Gastroesophageal sphincter (tissue), 4 donors: Measurements from ENCODE around the gene DMD. TPM values are rescaled to one million over a fixed set of nuclear protein-coding genes. Genes with fewer than 3 reads are reported as not detected.

ENCODE experiments used
- ATAC-seq: fragments of 150-250 bp; one replicate; pipeline ENCODE4 v1.9.1; 2016; ENCODE audit warnings: mild to moderate bottlenecking, moderate library complexity
- H3K27ac ChIP-seq, 4 donors: fragments of 200-600 bp; sonication (generic) in 3 of 4; 1 replicate in 3 of 4; 2 replicates in 1 of 4; pipeline ENCODE4 v1.5.1; 2016 to 2019
- H3K27me3 ChIP-seq: fragments of 200-600 bp; sonication (generic); one replicate; pipeline ENCODE4 v1.5.1; 2019
- H3K36me3 ChIP-seq, 2 donors: fragments of 200-600 bp; sonication (generic); one replicate each; pipeline ENCODE4 v1.5.1; 2019; ENCODE audit warnings: control low read depth in 1 of 2
- H3K4me1 ChIP-seq, 3 donors: fragments of 200-600 bp; sonication (generic); 1 replicate in 2 of 3; 2 replicates in 1 of 3; pipeline ENCODE4 v1.5.1; 2016 to 2019; ENCODE audit warnings: control low read depth in 2 of 3
- H3K4me3 ChIP-seq, 2 donors: fragments of 200-600 bp; sonication (generic); one replicate each; pipeline ENCODE4 v1.5.1; 2019; ENCODE audit warnings: mild to moderate bottlenecking in 1 of 2, moderate library complexity in 1 of 2
- H3K9me3 ChIP-seq, 3 donors: fragments of 200-600 bp; sonication (generic); one replicate each; pipeline ENCODE4 v1.5.1; 2017 to 2019; ENCODE audit warnings: control low read depth in 2 of 3
- CTCF ChIP-seq, 4 experiments: fragments of 200-600 bp in 2 of 4; fragments of 450-650 bp in 2 of 4; sonication (generic) in 1 of 4; IDR thresholded peaks; one replicate each; pipeline ENCODE4 v1.5.1; 2017 to 2019; ENCODE audit warnings: antibody characterized with exemption in 4 of 4, mild to moderate bottlenecking in 2 of 4, moderate library complexity in 2 of 4
- EP300 ChIP-seq: sonication (generic); formaldehyde crosslinking; IDR thresholded peaks from one replicate; pipeline ENCODE4 v1.6.1; 2017; ENCODE audit warnings: antibody characterized with exemption, mild to moderate bottlenecking
- POLR2A ChIP-seq, 2 donors: fragments of 450-650 bp; IDR thresholded peaks; one replicate each; pipeline ENCODE4 v1.6.1; 2017; ENCODE audit warnings: antibody characterized with exemption in 2 of 2, mild to moderate bottlenecking in 2 of 2, moderate library complexity in 1 of 2
- POLR2AphosphoS5 ChIP-seq: sonication (generic); formaldehyde crosslinking; IDR thresholded peaks from one replicate; pipeline ENCODE4 v1.6.1; 2017; ENCODE audit warnings: antibody characterized with exemption
- WGBS, 2 donors: methylation state at CpG; one replicate each; pipeline ENCODE4 v1.1.5; 2018; ENCODE audit warnings: low coverage in 1 of 2; 5-methylcytosine and 5-hydroxymethylcytosine counted together
- total RNA-seq, 4 donors: library from RNA; depleted of rRNA; stranded (reverse); fragments of >200 nt; gene quantifications; one replicate each; pipeline ENCODE4 v1.1.0, GENCODE V29; 2016

DMD gene
- total RNA-seq, 4 donors from 2014 or later = 111 to 225 (median 183) TPM

GRCh38 chrX:31215277-31215815 lies 1996.0 kb downstream of the DMD start:
- H3K36me3 ChIP-seq = no peaks in the 10 kb centered on the region
- peaks cover 0 to 8% (median 0%) of the 10 kb centered on the region in 3 donors for H3K4me1 ChIP-seq
- TF ChIP-seq POLR2A (IDR thresholded peaks at IDR 0.05) (no peak), CTCF (IDR thresholded peaks at IDR 0.05) (no peak), POLR2AphosphoS5 (no peak), EP300 (no peak)
- no peaks in the 10 kb centered on the region for H3K27me3 ChIP-seq
- 67 to 89% methylated on average over 3 to 5 of the region's 7 CpGs for WGBS, 2 donors
- H3K27ac ChIP-seq = no peak overlapping the region
- no peaks in the 10 kb centered on the region for H3K9me3 ChIP-seq
- ATAC-seq = no peak
- no peak overlapping the region for H3K4me3 ChIP-seq

- Histone ChIP-seq H3K4me1 (peaks cover 0 to 8% (median 0%) of the 10 kb centered on the region in 3 donors), H3K4me3 (no peak overlapping the region), H3K27ac (no peak overlapping the region), H3K27me3 (no peaks in the 10 kb centered on the region), H3K36me3 (no peaks in the 10 kb centered on the region), H3K9me3 (no peaks in the 10 kb centered on the region)
- TF ChIP-seq CTCF (IDR thresholded peaks at IDR 0.05) (peak in 3 of 4 experiments; percentile 35 to 53 (median 44)), POLR2A (IDR thresholded peaks at IDR 0.05) (no peak)
- no peak for ATAC-seq
These were observed 1997.4 kb downstream of the DMD start for GRCh38 chrX:31213941-31214340.

- H3K27me3 ChIP-seq = no peaks in the 10 kb centered on the region
- peaks cover 0 to 5% of the 10 kb centered on the region in 2 donors for H3K36me3 ChIP-seq
- no peak for ATAC-seq
- H3K4me3 ChIP-seq = no peak overlapping the region
- peaks cover 0 to 8% (median 0%) of the 10 kb centered on the region in 3 donors for H3K4me1 ChIP-seq
- H3K9me3 ChIP-seq = no peaks in the 10 kb centered on the region
- no peak overlapping the region for H3K27ac ChIP-seq
- TF ChIP-seq POLR2AphosphoS5 (no peak), CTCF (IDR thresholded peaks at IDR 0.05) (no peak), EP300 (no peak), POLR2A (IDR thresholded peaks at IDR 0.05) (no peak)
- WGBS, 2 donors = 13 to 45% methylated on average over 1 to 6 of the region's 6 CpGs
These were observed 1998.2 kb downstream of the DMD start for GRCh38 chrX:31212856-31213748.

- Histone ChIP-seq H3K27me3 (no peaks in the 10 kb centered on the region), H3K9me3 (no peaks in the 10 kb centered on the region), H3K27ac (no peak overlapping the region), H3K4me1 (peaks cover 0 to 8% (median 0%) of the 10 kb centered on the region in 3 donors), H3K36me3 (peaks cover 0 to 5% of the 10 kb centered on the region in 2 donors), H3K4me3 (no peak overlapping the region)
- no peak for TF ChIP-seq EP300
- no peak for TF ChIP-seq POLR2AphosphoS5
- no peak for ATAC-seq
- 56 to 69% methylated on average over 4 to 8 of the region's 10 CpGs for WGBS, 2 donors
These were observed 2002.2 kb downstream of the DMD start for GRCh38 chrX:31209005-31209628.

- Histone ChIP-seq H3K4me1 (no peaks in the 10 kb centered on the region), H3K27ac (no peak overlapping the region), H3K4me3 (no peak overlapping the region), H3K9me3 (no peaks in the 10 kb centered on the region), H3K27me3 (no peaks in the 10 kb centered on the region), H3K36me3 (peaks cover 0 to 18% of the 10 kb centered on the region in 2 donors)
- WGBS, 2 donors = 69 to 80% methylated on average over 1 to 3 of the region's 4 CpGs
- no peak for ATAC-seq
- TF ChIP-seq EP300 (no peak), POLR2AphosphoS5 (no peak), CTCF (IDR thresholded peaks at IDR 0.05) (no peak), POLR2A (IDR thresholded peaks at IDR 0.05) (no peak)
These were observed 2009.8 kb downstream of the DMD start for GRCh38 chrX:31201503-31201902.
